T-helper 2 cell treated with Interferon-gamma antibody and Interleukin-4, amounts not matched to agents 5 μg/mL and 100 μg/mL, for 36 hours (primary cell): ENCODE results near the gene EMP2.
"Not testable (repeated sequence)": the region's sequence is repeated elsewhere in the genome, so short reads cannot be mapped to it uniquely, and the experiment has no call there.

Source experiments
- DNase-seq: peaks from one replicate; pipeline ENCODE4 v3.0.0; 2021; ENCODE audit warnings: low spot score
- H3K27ac Mint-ChIP-seq: one replicate; pipeline ENCODE4 v1.8.0; 2021; ENCODE audit warnings: mild to moderate bottlenecking, mixed read lengths
- H3K27me3 Mint-ChIP-seq: one replicate; pipeline ENCODE4 v1.8.0; 2021; ENCODE audit warnings: low read depth, mixed read lengths
- H3K36me3 Mint-ChIP-seq: one replicate; pipeline ENCODE4 v1.8.0; 2021; ENCODE audit warnings: low read depth, mixed read lengths
- H3K4me1 Mint-ChIP-seq: one replicate; pipeline ENCODE4 v1.8.0; 2021; ENCODE audit warnings: low read depth, mixed read lengths
- H3K4me3 Mint-ChIP-seq: one replicate; pipeline ENCODE4 v1.8.0; 2022; ENCODE audit warnings: mild to moderate bottlenecking, moderate library complexity, mixed read lengths
- H3K9me3 Mint-ChIP-seq: one replicate; pipeline ENCODE4 v1.8.0; 2021; ENCODE audit warnings: mixed read lengths

The EMP2 gene

GRCh38 chr16:10539236-10539635, 41.2 kb downstream of the EMP2 start:
- H3K36me3 Mint-ChIP-seq, result no peaks in the 10 kb centered on the region
- no peak overlapping the region for H3K4me3 Mint-ChIP-seq
- H3K27me3 Mint-ChIP-seq, result no peaks in the 10 kb centered on the region
- DNase-seq, result no peak
- no peaks in the 10 kb centered on the region for H3K4me1 Mint-ChIP-seq
- no peak overlapping the region for H3K27ac Mint-ChIP-seq
- no peaks in the 10 kb centered on the region for H3K9me3 Mint-ChIP-seq

GRCh38 chr16:10538583-10538982, 41.8 kb downstream of the EMP2 start:
- H3K27me3 Mint-ChIP-seq, result no peaks in the 10 kb centered on the region
- no peak overlapping the region for H3K4me3 Mint-ChIP-seq
- no peaks in the 10 kb centered on the region for H3K9me3 Mint-ChIP-seq
- no peaks in the 10 kb centered on the region for H3K4me1 Mint-ChIP-seq
- H3K36me3 Mint-ChIP-seq, result no peaks in the 10 kb centered on the region
- DNase-seq, result no peak
- no peak overlapping the region for H3K27ac Mint-ChIP-seq

DNA sequence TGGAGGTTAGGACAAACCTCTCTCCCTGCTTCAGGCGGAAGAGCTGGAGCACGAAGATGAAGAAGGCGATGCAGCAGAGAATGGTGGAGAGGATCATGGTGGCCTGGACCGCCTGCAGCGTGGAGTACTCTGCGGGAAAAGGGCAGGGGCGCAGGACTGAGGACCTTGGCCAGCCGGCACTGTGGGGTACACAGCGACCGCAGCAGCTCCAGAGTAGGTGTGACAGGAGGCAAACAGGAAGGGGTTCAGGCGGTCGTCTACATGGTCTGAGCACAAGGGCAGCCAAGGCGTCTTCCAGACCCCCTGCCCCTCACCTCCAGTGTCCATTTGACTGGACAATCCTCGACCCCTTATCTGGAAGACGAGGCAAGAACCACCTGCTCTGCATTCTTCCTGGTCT, 42.5 kb downstream of the EMP2 start:
- Mint-ChIP-seq H3K27ac (no peak overlapping the region), H3K36me3 (no peaks in the 10 kb centered on the region), H3K4me1 (no peaks in the 10 kb centered on the region)

GRCh38 chr16:10536814-10537389, 43.5 kb downstream of the EMP2 start:
- no peak for DNase-seq
- Mint-ChIP-seq H3K27me3 (no peaks in the 10 kb centered on the region), H3K36me3 (no peaks in the 10 kb centered on the region), H3K9me3 (no peaks in the 10 kb centered on the region), H3K27ac (no peak overlapping the region), H3K4me1 (no peaks in the 10 kb centered on the region), H3K4me3 (no peak overlapping the region)

More for the DNA sequence above, 42.5 kb downstream of the EMP2 start:
- Mint-ChIP-seq H3K27me3 (no peaks in the 10 kb centered on the region), H3K4me3 (no peak overlapping the region), H3K9me3 (no peaks in the 10 kb centered on the region)
- DNase-seq, result no peak

GRCh38 chr16:10536328-10536727, 44.1 kb downstream of the EMP2 start:
- H3K4me1 Mint-ChIP-seq, H3K27ac Mint-ChIP-seq, H3K36me3 Mint-ChIP-seq, H3K27me3 Mint-ChIP-seq, DNase-seq, H3K9me3 Mint-ChIP-seq, H3K4me3 Mint-ChIP-seq: not testable (repeated sequence)

DNA sequence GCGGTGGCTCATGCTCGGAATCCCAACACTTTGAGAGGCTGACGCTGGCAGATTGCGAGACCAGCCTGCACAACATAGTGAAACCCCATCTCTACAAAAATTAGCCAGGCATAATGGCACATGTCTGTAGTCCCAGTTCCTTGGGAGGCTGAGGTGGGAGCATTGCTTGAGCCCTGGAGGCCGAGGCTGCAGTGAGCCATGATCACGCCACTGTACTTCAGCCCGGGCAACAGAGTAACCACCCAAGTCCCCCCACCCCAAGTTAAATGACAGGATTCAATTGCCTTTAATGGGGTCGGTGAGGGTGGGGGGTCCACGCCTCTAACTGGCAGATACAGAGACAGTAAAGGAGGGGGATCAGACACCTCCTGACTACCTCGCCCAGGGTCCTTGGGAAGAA, 44.9 kb downstream of the EMP2 start:
- no peak for DNase-seq
- H3K27me3 Mint-ChIP-seq, result no peaks in the 10 kb centered on the region
- no peak overlapping the region for H3K27ac Mint-ChIP-seq
- no peak overlapping the region for H3K4me3 Mint-ChIP-seq
- no peaks in the 10 kb centered on the region for H3K9me3 Mint-ChIP-seq
- no peaks in the 10 kb centered on the region for H3K36me3 Mint-ChIP-seq
- H3K4me1 Mint-ChIP-seq, result no peaks in the 10 kb centered on the region

GRCh38 chr16:10534748-10535147, 45.6 kb downstream of the EMP2 start:
- Mint-ChIP-seq H3K27me3 (no peaks in the 10 kb centered on the region), H3K4me3 (no peak overlapping the region), H3K27ac (no peak overlapping the region), H3K9me3 (no peaks in the 10 kb centered on the region), H3K4me1 (no peaks in the 10 kb centered on the region), H3K36me3 (no peaks in the 10 kb centered on the region)
- no peak for DNase-seq

DNA sequence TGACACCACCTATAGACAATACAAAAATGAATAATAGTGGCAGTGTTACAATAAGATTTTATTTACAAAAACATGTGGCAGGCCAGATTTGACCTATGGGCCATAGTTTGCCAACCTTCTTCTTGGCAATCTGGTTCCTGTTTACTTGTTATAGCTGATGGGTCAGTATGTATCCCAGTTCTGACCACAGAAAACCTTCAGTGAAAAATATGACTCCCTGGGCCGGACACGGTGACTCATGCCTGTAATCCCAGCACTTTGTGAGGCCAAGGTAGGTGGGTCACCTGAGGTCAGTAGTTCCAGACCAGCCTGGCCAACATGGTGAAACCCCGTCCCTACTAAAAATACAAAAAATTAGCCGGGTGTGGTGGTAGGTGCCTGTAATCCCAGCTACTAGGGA, 46.8 kb downstream of the EMP2 start:
- H3K27me3 Mint-ChIP-seq, H3K9me3 Mint-ChIP-seq, H3K36me3 Mint-ChIP-seq, DNase-seq, H3K4me1 Mint-ChIP-seq, H3K4me3 Mint-ChIP-seq, H3K27ac Mint-ChIP-seq: not testable (repeated sequence)

- Mint-ChIP-seq H3K4me1 (no peaks in the 10 kb centered on the region), H3K4me3 (no peak overlapping the region), H3K9me3 (no peaks in the 10 kb centered on the region), H3K27ac (no peak overlapping the region), H3K36me3 (no peaks in the 10 kb centered on the region), H3K27me3 (no peaks in the 10 kb centered on the region)
- DNase-seq, result no peak
Measured at GRCh38 chr16:10531582-10531981, 48.8 kb downstream of the EMP2 start.

- Mint-ChIP-seq H3K27ac (no peak overlapping the region), H3K9me3 (no peaks in the 10 kb centered on the region), H3K27me3 (no peaks in the 10 kb centered on the region), H3K4me1 (no peaks in the 10 kb centered on the region), H3K36me3 (no peaks in the 10 kb centered on the region), H3K4me3 (no peak overlapping the region)
- no peak for DNase-seq
Measured at GRCh38 chr16:10530685-10531084, 49.7 kb downstream of the EMP2 start.

DNA sequence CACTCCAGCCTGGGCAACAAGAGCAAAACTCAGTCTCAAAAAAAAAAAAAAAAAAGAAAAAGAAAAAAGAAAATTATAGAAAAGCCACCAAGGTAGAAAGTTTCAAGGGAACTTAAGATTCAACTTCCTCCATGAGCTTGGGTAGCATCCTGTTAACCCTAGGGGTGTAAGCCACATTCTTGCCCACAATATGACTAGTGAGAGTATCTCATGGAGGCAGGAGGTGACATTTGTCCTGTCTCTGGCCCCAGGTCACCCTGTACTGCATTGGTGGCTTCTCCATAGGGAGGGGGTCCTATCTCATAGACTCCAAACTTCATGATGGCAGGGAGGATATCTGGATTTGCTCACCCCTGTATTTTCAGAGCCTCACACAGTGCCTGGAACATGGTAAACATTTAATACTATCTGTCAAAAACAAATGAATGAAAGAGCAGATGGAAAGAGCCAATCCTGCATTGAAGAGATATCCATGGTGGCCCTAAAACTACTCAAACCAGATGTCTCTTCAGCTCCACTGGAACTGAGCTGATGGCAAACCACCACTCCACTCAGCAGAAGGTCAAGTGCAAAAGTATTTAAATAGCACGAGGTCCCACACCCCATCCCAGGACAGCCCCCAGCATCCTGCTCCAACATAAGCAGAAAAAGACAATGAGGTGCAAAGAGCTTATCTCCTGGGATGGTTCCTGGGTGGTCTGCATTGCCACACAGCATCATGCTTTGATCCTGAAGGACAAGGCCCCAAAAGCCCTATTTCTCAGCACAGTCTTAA, 50.3 kb downstream of the EMP2 start:
- Mint-ChIP-seq H3K27ac (no peak overlapping the region), H3K27me3 (no peaks in the 10 kb centered on the region), H3K9me3 (no peaks in the 10 kb centered on the region), H3K36me3 (no peaks in the 10 kb centered on the region), H3K4me1 (no peaks in the 10 kb centered on the region), H3K4me3 (no peak overlapping the region)
- DNase-seq, result no peak

- H3K4me1 Mint-ChIP-seq, result no peaks in the 10 kb centered on the region
- H3K9me3 Mint-ChIP-seq, result no peaks in the 10 kb centered on the region
- no peak overlapping the region for H3K4me3 Mint-ChIP-seq
- DNase-seq, result no peak
- no peaks in the 10 kb centered on the region for H3K27me3 Mint-ChIP-seq
- H3K27ac Mint-ChIP-seq, result no peak overlapping the region
- no peaks in the 10 kb centered on the region for H3K36me3 Mint-ChIP-seq
Measured at GRCh38 chr16:10528635-10529034, 51.8 kb downstream of the EMP2 start.

- no peak overlapping the region for H3K4me3 Mint-ChIP-seq
- no peak for DNase-seq
- H3K9me3 Mint-ChIP-seq, result no peaks in the 10 kb centered on the region
- no peaks in the 10 kb centered on the region for H3K36me3 Mint-ChIP-seq
- no peaks in the 10 kb centered on the region for H3K4me1 Mint-ChIP-seq
- no peaks in the 10 kb centered on the region for H3K27me3 Mint-ChIP-seq
- H3K27ac Mint-ChIP-seq, result no peak overlapping the region
Measured at GRCh38 chr16:10526962-10527361, 53.4 kb downstream of the EMP2 start.

GRCh38 chr16:10525214-10525825, 55.1 kb downstream of the EMP2 start:
- H3K4me1 Mint-ChIP-seq, result peaks cover 2% of the 10 kb centered on the region
- H3K27ac Mint-ChIP-seq, result no peak overlapping the region
- no peaks in the 10 kb centered on the region for H3K36me3 Mint-ChIP-seq
- H3K27me3 Mint-ChIP-seq, result no peaks in the 10 kb centered on the region
- no peak overlapping the region for H3K4me3 Mint-ChIP-seq
- DNase-seq, result no peak
- no peaks in the 10 kb centered on the region for H3K9me3 Mint-ChIP-seq
